CD4-positive, alpha-beta T cell (primary cell): ENCODE measurements around the gene NKX1-2. TPM values are rescaled to one million over a fixed set of nuclear protein-coding genes. Genes with fewer than 3 reads are reported as not detected.

Experiments
- ATAC-seq: fragments of 200-7000 bp; cut with Tn5 transposase; one replicate; pipeline ENCODE4 v1.10.0; 2022; ENCODE audit warnings: mild to moderate bottlenecking; ENCODE audit not compliant: poor library complexity
- CTCF ChIA-PET: fragments of 350-600 bp; sonication (Branson Sonifier 250); formaldehyde crosslinking; loops from one replicate; lab custom pipeline; 2021; ENCODE audit warnings: antibody characterized with exemption, inconsistent platforms; lab: Charles Lee
- POLR2A ChIA-PET: fragments of 350-600 bp; sonication (Branson Sonifier 250); formaldehyde crosslinking; loops from one replicate; lab custom pipeline; 2021; ENCODE audit warnings: antibody characterized with exemption, inconsistent platforms; lab: Charles Lee
- DNase-seq, 14 experiments: peaks; one replicate each; pipeline ENCODE4 v3.0.0-alpha.2; 2013 to 2020; ENCODE audit warnings: mixed read lengths in 2 of 14
- H3K27ac ChIP-seq, 2 donors: one replicate each; pipeline versions ENCODE4 v1.5.1 to v1.7.0; 2013; ENCODE audit warnings: low read length in 2 of 2, low read depth in 1 of 2, mild to moderate bottlenecking in 1 of 2
- H3K27me3 ChIP-seq, 2 experiments: 1 replicate in 1 of 2; 2 replicates in 1 of 2; pipeline versions ENCODE4 v1.6.1 to v1.7.0; 2013; ENCODE audit warnings: low read length in 2 of 2, control low read depth in 1 of 2, mild to moderate bottlenecking in 1 of 2, moderate library complexity in 1 of 2; ENCODE audit not compliant: insufficient read depth in 2 of 2, control insufficient read depth in 1 of 2
- H3K36me3 ChIP-seq: one replicate; pipeline ENCODE4 v1.6.1; 2013; ENCODE audit warnings: low read length, control low read depth; ENCODE audit not compliant: insufficient read depth
- H3K4me1 ChIP-seq: one replicate; pipeline ENCODE4 v1.6.1; 2013; ENCODE audit warnings: low read length, control low read depth; ENCODE audit not compliant: insufficient read depth
- H3K4me3 ChIP-seq: one replicate; pipeline ENCODE4 v1.5.1; 2013; ENCODE audit warnings: mild to moderate bottlenecking, low read length, moderate library complexity
- H3K9me3 ChIP-seq, 2 experiments: 1 replicate in 1 of 2; 2 replicates in 1 of 2; pipeline versions ENCODE4 v1.6.1 to v1.7.0; 2013; ENCODE audit warnings: low read length in 2 of 2, mild to moderate bottlenecking in 2 of 2, control low read depth in 1 of 2, moderate library complexity in 1 of 2; ENCODE audit not compliant: control insufficient read depth in 1 of 2, insufficient read depth in 1 of 2
- H3K27ac Mint-ChIP-seq: one replicate; pipeline ENCODE4 v1.8.0; 2020; ENCODE audit warnings: mixed read lengths
- H3K27me3 Mint-ChIP-seq: one replicate; pipeline ENCODE4 v1.8.0; 2021; ENCODE audit warnings: mixed read lengths
- H3K36me3 Mint-ChIP-seq: one replicate; pipeline ENCODE4 v1.8.0; 2021; ENCODE audit warnings: low read depth, mixed read lengths
- H3K4me1 Mint-ChIP-seq: one replicate; pipeline ENCODE4 v1.8.0; 2021; ENCODE audit warnings: low read depth, mixed read lengths
- H3K4me3 Mint-ChIP-seq: one replicate; pipeline ENCODE4 v1.8.0; 2020; ENCODE audit warnings: mild to moderate bottlenecking, mixed read lengths
- H3K9me3 Mint-ChIP-seq: one replicate; pipeline ENCODE4 v1.8.0; 2020; ENCODE audit warnings: mixed read lengths
- CTCF ChIP-seq: fragments of 200-600 bp; IDR thresholded peaks from one replicate; pipeline ENCODE4 v1.8.0; 2022; ENCODE audit warnings: antibody characterized with exemption, mild to moderate bottlenecking
- intact Hi-C, 2 experiments: fragments of 100-400 bp; cut with DNase I in 1 of 2; cut with micrococcal nuclease in 1 of 2; formaldehyde crosslinking; loops; one replicate each; pipeline versions ENCODE4 v1.15.1 to v1.9.0; 2023 to 2025; cut with DNase I, micrococcal nuclease
- total RNA-seq, 174 experiments: library from RNA in 2 of 174; stranded (reverse) in 2 of 174; gene quantifications; one replicate each; pipeline ENCODE4 v1.2.3 and lab custom pipeline; 2021 to 2026

NKX1-2 gene
- total RNA-seq, 2 experiments from 2014 or later = not detected

GRCh38 chr10:124464028-124464965 is 14.5 kb upstream of the NKX1-2 start:
- Mint-ChIP-seq H3K4me1 (peaks cover 32% of the 10 kb centered on the region), H3K27me3 (no peaks in the 10 kb centered on the region), H3K27ac (peak overlapping the region; percentile 89), H3K4me3 (peak overlapping the region; percentile 85), H3K9me3 (no peaks in the 10 kb centered on the region), H3K36me3 (peaks cover 5% of the 10 kb centered on the region)
- no peaks in the 10 kb centered on the region for H3K9me3 ChIP-seq
- H3K27ac ChIP-seq = peak overlapping the region in 1 of 2 donors; percentile 10
- no peaks in the 10 kb centered on the region for H3K27me3 ChIP-seq
- no peak for TF ChIP-seq CTCF
- no peak for ATAC-seq
- no peaks in the 10 kb centered on the region for H3K36me3 ChIP-seq
- CTCF ChIA-PET = interaction anchor here (0.7 kb wide), 1 partner anchor 157 kb away, joined by 3 read pairs; no protein-coding TSS in a partner anchor
- intact Hi-C loops = loop anchor here in 1 of 2 experiments (5.0 kb wide), 4 partner anchors 328 to 1358 kb away; partner anchors contain the start of genes BCCIP, BUB3, EEF1AKMT2 and UROS
- no peak for DNase-seq
- POLR2A ChIA-PET = interaction anchor here (0.6 to 1.1 kb wide), 2 partner anchors 453 to 1283 kb away, joined by 4 read pairs; no protein-coding TSS in a partner anchor
- no peak overlapping the region for H3K4me3 ChIP-seq
- peaks cover 36% of the 10 kb centered on the region for H3K4me1 ChIP-seq

- peaks cover 27% of the 10 kb centered on the region for H3K4me1 Mint-ChIP-seq
- Histone ChIP-seq H3K4me3 (peak overlapping the region; percentile 65), H3K4me1 (peaks cover 36% of the 10 kb centered on the region), H3K27me3 (peaks cover 0 to 6% of the 10 kb centered on the region in 2 experiments), H3K36me3 (no peaks in the 10 kb centered on the region), H3K9me3 (no peaks in the 10 kb centered on the region), H3K27ac (peak overlapping the region; percentile 53 to 55)
- intact Hi-C loops = loop anchor here in 1 of 2 experiments (5.0 kb wide), 4 partner anchors 330 to 1360 kb away; partner anchors contain the start of genes BCCIP, BUB3, EEF1AKMT2 and UROS
- DNase-seq (no peak), ATAC-seq (no peak)
- H3K27me3 Mint-ChIP-seq = peaks cover 6% of the 10 kb centered on the region
- TF ChIP-seq CTCF = no peak
- CTCF ChIA-PET = interaction anchor here (1.4 kb wide), 1 partner anchor 73 kb away, joined by 5 read pairs; no protein-coding TSS in a partner anchor
- peaks cover 5% of the 10 kb centered on the region for H3K36me3 Mint-ChIP-seq
- POLR2A ChIA-PET = interaction anchor here (0.6 to 2.0 kb wide), 12 partner anchors 9 to 1314 kb away, joined by 3 to 21 read pairs (median 5); partner anchors contain the start of genes ABRAXAS2, EEF1AKMT2 and OAT
- no peaks in the 10 kb centered on the region for H3K9me3 Mint-ChIP-seq
- peak overlapping the region; percentile 83 for H3K27ac Mint-ChIP-seq
- peak overlapping the region; percentile 92 for H3K4me3 Mint-ChIP-seq
Observed at GRCh38 chr10:124462348-124462695, 12.5 kb upstream of the NKX1-2 start.

GRCh38 chr10:124461642-124462347 is 12.0 kb upstream of the NKX1-2 start, which contains the start of gene LHPP:
Gene LHPP (plus strand): TSS chr10:124461823. CDS start chr10:124461863, 40 bp downstream.
- H3K36me3 Mint-ChIP-seq = peaks cover 5% of the 10 kb centered on the region
- H3K27ac Mint-ChIP-seq = peak within 1 kb of the TSS; percentile 83
- peak; percentile 17 for TF ChIP-seq CTCF
- ChIA-PET CTCF (interaction anchor here (0.8 to 1.4 kb wide), 3 partner anchors 44 to 284 kb away, joined by 3 to 5 read pairs (median 5); partner anchors contain the start of gene OAT), POLR2A (interaction anchor here (0.6 to 2.0 kb wide), 16 partner anchors 9 to 1313 kb away, joined by 3 to 21 read pairs (median 4); partner anchors contain the start of genes ABRAXAS2, EEF1AKMT2 and OAT)
- Histone ChIP-seq H3K9me3 (no peaks in the 10 kb centered on the region), H3K4me1 (peaks cover 36% of the 10 kb centered on the region), H3K4me3 (peak within 1 kb of the TSS; percentile 65), H3K27me3 (peaks cover 0 to 8% of the 10 kb centered on the region in 2 experiments), H3K36me3 (no peaks in the 10 kb centered on the region), H3K27ac (peak within 1 kb of the TSS; percentile 53 to 67)
- intact Hi-C loops = loop anchor here in 1 of 2 experiments (2.0 to 5.0 kb wide), 6 partner anchors 73 to 1361 kb away; partner anchors contain the start of genes BCCIP, BUB3, EEF1AKMT2 and FAM53B
- peaks cover 27% of the 10 kb centered on the region for H3K4me1 Mint-ChIP-seq
- peak within 1 kb of the TSS; percentile 92 for H3K4me3 Mint-ChIP-seq
- H3K9me3 Mint-ChIP-seq = no peaks in the 10 kb centered on the region
- H3K27me3 Mint-ChIP-seq = peaks cover 9% of the 10 kb centered on the region
- peak; percentile 65 to 93 (median 84) for DNase-seq
- peak; percentile 94 for ATAC-seq
